HFF-Myc (cell line): Measurements from ENCODE around the gene VIPAS39.

Source experiments
- DNase-seq: peaks from one replicate; pipeline ENCODE4 v3.0.0-alpha.2; 2011; ENCODE audit warnings: low read depth; ENCODE audit errors: extremely low read depth
- H3K4me3 ChIP-seq: replicated peaks from 2 replicates; pipeline ENCODE4 v1.5.1; 2011; ENCODE audit warnings: low read depth, mild to moderate bottlenecking, control low read depth, low read length
- TF ChIP-seq, protein P1 (sequence below): IDR thresholded peaks from 2 replicates; pipeline ENCODE4 v1.5.1; 2012; ENCODE audit warnings: mild to moderate bottlenecking, low read depth, low read length, control low read depth; ENCODE audit errors: missing control alignments

VIPAS39 gene

DNA sequence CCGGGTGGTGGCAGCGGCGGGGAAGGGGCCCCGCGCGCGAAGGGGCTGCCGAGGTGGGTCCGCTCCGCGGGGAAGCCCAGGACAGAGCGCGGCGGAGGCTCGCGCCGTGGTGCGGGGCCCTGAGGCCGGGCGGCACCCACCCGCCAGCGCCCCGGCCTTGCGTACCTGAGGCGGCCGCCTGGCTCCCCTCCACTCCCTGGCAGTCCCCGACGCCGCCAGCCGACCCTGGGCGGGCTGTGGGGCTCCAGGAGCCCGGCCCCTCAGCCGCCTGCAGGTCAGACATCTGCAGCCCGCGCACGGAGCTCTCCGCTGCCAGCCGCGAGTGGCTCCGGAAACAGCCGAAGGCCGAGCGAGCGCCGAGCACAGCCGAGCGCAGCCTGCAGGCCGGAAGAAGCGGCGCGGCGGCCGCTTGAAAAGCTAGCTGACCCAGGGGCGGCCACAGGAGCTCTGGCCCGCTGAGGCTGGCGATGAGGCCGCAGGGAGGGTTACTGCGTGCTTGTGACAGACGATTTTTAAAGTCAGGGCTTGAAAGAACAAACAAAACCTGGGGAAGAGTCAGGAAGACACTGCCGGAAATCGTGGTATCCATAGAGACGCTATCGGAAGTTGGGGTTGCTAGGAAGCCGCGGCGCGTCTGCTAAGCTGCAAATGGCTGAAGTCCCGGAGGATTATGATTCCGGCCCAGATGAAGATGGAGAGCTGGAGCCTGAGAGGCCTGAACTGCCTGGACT is 80.5 kb downstream of the VIPAS39 start, which contains the start of the genes SAMD15 and TMED8:
SAMD15 (plus strand) TSS at position 609 of the 731 bp plus-strand sequence; CDS start at position 649, 40 bp downstream.
TMED8 (minus strand) TSS at position 324 of the 731 bp plus-strand sequence; CDS start at position 283, 41 bp downstream.
- DNase-seq: peak; percentile 57
- TF ChIP-seq, protein P1, sequence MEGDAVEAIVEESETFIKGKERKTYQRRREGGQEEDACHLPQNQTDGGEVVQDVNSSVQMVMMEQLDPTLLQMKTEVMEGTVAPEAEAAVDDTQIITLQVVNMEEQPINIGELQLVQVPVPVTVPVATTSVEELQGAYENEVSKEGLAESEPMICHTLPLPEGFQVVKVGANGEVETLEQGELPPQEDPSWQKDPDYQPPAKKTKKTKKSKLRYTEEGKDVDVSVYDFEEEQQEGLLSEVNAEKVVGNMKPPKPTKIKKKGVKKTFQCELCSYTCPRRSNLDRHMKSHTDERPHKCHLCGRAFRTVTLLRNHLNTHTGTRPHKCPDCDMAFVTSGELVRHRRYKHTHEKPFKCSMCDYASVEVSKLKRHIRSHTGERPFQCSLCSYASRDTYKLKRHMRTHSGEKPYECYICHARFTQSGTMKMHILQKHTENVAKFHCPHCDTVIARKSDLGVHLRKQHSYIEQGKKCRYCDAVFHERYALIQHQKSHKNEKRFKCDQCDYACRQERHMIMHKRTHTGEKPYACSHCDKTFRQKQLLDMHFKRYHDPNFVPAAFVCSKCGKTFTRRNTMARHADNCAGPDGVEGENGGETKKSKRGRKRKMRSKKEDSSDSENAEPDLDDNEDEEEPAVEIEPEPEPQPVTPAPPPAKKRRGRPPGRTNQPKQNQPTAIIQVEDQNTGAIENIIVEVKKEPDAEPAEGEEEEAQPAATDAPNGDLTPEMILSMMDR: no peak
- H3K4me3 ChIP-seq: peak within 1 kb of the TSS; percentile 60
